ENCODE data around the gene TBX15.

- TF ChIP-seq CTCF (IDR thresholded peaks at IDR 0.05; ENCODE audit: insufficient read depth, low read length, poor library complexity, severe bottlenecking), result no peak
- no peak for TF ChIP-seq EZH2phosphoT487 (conservative IDR thresholded peaks at IDR 0.05; ENCODE audit: low read length)
Observed at GRCh38 chr1:118948846-118949245, 39.3 kb downstream of the TBX15 start.

All from SU-DHL-6 (cell line).